Activated T-cell treated with anti-CD3 and anti-CD28 coated beads, Interleukin-2, amount 50 U/mL, for 24 hours (primary cell): Measurements from ENCODE around the gene NEK6.
"Not testable (repeated sequence)": the region's sequence is repeated elsewhere in the genome, so short reads cannot be mapped to it uniquely, and the experiment has no call there.

Experiments used
- DNase-seq: peaks from one replicate; pipeline ENCODE4 v3.0.0-alpha.2; 2020
- H3K27ac Mint-ChIP-seq: 2 replicates; pipeline ENCODE4 v1.8.0; 2020; ENCODE audit warnings: mild to moderate bottlenecking, mixed read lengths
- H3K27me3 Mint-ChIP-seq: 2 replicates; pipeline ENCODE4 v1.8.0; 2020; ENCODE audit warnings: mixed read lengths
- H3K36me3 Mint-ChIP-seq: 2 replicates; pipeline ENCODE4 v1.8.0; 2020; ENCODE audit warnings: low read depth, mixed read lengths
- H3K4me1 Mint-ChIP-seq: 2 replicates; pipeline ENCODE4 v1.8.0; 2020; ENCODE audit warnings: low read depth, mixed read lengths
- H3K4me3 Mint-ChIP-seq: 2 replicates; pipeline ENCODE4 v1.8.0; 2020; ENCODE audit warnings: mild to moderate bottlenecking, moderate library complexity, mixed read lengths
- H3K9me3 Mint-ChIP-seq: 2 replicates; pipeline ENCODE4 v1.8.0; 2020; ENCODE audit warnings: mixed read lengths

The NEK6 gene

DNA sequence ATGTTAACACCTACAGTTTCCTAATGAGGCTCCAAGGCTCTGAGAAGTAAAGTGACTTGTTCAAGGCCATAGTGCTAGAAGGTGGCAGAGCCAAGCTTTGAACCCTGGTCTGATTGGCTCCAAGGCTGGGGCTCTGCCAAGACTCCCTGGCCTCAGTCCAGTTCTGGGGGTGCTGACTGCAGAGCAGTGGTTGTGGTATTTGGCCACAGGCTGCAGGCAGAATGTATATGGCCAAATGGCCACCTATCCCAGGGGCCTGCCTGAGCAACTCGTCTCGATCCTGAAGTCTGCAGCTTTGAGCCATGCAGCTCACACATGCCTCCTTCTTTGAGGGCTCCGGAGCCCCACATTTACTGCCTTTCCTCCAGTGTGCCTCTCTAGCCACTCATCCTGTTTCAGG, 9.7 kb upstream of the NEK6 start:
- H3K9me3 Mint-ChIP-seq: no peaks in the 10 kb centered on the region
- peaks cover 18% of the 10 kb centered on the region for H3K4me1 Mint-ChIP-seq
- no peak for DNase-seq
- H3K36me3 Mint-ChIP-seq: no peaks in the 10 kb centered on the region
- H3K4me3 Mint-ChIP-seq: no peak overlapping the region
- no peak overlapping the region for H3K27ac Mint-ChIP-seq
- peaks cover 8% of the 10 kb centered on the region for H3K27me3 Mint-ChIP-seq

DNA sequence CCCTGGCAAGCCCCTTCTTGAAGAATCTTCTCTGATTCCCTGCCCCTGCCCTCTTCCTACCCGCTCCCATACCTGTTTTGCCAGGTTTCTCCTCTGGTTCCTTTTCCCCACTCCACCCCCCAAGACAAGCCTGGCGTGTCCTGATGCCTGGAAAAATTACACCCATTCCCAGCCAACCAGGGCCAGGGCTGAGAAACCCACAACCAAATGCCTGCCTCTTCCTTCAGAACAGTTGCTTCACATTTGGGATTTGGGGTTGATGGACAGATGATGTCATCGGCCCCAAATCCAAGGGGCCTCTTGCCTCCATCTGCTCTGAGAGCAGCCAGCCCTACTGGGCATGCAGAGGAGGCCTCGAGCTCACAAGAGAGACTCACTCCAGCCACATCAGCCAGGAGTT, 8.8 kb upstream of the NEK6 start:
- H3K4me1 Mint-ChIP-seq: peaks cover 23% of the 10 kb centered on the region
- H3K4me3 Mint-ChIP-seq: no peak overlapping the region
- DNase-seq: no peak
- no peaks in the 10 kb centered on the region for H3K9me3 Mint-ChIP-seq
- H3K36me3 Mint-ChIP-seq: no peaks in the 10 kb centered on the region
- H3K27ac Mint-ChIP-seq: no peak overlapping the region
- peaks cover 8% of the 10 kb centered on the region for H3K27me3 Mint-ChIP-seq

DNA sequence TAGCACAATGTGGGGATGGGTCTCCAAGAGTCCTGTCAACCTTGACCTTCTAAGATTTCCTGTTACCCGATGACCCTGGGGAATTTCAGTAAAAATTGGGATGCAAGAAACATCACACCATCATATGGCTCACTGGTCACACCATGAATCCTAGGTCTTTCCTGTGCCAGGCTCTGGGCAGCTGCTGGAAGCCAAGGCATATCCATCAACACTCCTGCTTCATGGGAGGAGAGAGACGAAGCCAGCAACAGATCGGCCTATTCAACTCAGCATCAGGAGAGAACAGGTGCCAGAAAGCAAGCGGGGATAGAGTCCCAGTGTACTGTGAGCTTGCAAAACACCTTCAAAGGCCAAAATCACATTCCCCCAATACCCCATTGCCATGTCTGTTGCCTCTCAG, 6.5 kb upstream of the NEK6 start:
- H3K4me1 Mint-ChIP-seq: peaks cover 41% of the 10 kb centered on the region
- H3K4me3 Mint-ChIP-seq: no peak overlapping the region
- no peaks in the 10 kb centered on the region for H3K9me3 Mint-ChIP-seq
- DNase-seq: no peak
- H3K36me3 Mint-ChIP-seq: no peaks in the 10 kb centered on the region
- H3K27ac Mint-ChIP-seq: no peak overlapping the region
- peaks cover 15% of the 10 kb centered on the region for H3K27me3 Mint-ChIP-seq

DNA sequence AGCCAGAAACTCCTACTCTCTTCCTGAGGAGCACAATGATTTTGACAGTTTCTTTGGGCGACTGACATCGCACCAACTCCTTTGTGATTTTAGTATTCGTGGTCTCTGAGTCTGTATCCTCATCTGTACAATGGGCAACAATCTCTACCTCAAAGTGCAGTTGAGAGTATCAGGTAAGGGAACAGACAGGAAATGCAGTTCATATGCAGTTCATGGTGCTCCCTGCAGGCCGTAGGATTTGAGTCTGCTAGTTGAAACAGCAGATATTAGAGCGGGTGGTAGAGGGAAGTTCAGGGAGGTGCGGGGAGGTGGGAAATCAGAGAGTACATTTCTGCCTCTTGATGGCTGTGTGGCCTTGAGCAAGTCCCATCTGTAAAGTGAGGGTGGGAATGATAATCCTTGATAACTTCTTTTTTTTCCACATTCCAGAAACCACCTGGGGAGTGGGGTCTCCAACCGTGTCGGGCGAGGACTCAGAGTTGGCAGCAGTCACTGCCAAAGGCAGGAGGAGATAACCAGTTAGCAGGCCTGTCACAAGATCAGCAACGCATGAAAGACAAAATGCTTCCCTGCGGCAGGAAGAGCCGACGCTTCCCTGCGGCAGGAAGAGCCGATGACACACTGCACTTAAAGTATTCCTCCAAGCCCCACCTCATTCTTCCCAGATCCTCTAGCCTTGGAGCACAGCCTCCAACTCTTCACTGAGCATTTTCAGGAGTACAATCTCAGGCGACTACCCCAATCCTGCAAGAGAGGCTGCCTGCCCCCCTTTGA, 6.0 kb upstream of the NEK6 start:
- no peaks in the 10 kb centered on the region for H3K9me3 Mint-ChIP-seq
- H3K27ac Mint-ChIP-seq: no peak overlapping the region
- H3K27me3 Mint-ChIP-seq: peaks cover 20% of the 10 kb centered on the region
- DNase-seq: no peak
- H3K36me3 Mint-ChIP-seq: no peaks in the 10 kb centered on the region
- peaks cover 43% of the 10 kb centered on the region for H3K4me1 Mint-ChIP-seq
- no peak overlapping the region for H3K4me3 Mint-ChIP-seq

DNA sequence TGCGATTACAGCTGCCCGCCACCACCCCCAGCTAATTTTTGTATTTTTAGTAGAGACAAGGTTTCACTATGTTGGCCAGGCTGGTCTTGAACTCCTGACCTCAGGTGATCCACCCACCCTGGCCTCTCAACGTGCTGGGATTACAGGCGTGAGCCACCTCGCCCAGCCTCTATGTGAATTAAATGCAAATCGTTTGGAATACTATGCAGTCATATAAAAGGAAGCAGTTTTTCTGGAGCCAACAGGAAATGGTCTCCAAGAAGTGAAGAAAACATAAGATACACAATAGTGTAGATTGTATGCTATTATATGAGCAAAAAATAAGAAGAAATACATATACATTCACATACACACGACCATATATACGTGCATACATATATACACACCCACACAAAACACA, 4.9 kb upstream of the NEK6 start:
- H3K9me3 Mint-ChIP-seq, H3K36me3 Mint-ChIP-seq, DNase-seq, H3K4me3 Mint-ChIP-seq, H3K27ac Mint-ChIP-seq: not testable (repeated sequence)
- Mint-ChIP-seq H3K27me3 (peaks cover 29% of the 10 kb centered on the region), H3K4me1 (peaks cover 48% of the 10 kb centered on the region)

DNA sequence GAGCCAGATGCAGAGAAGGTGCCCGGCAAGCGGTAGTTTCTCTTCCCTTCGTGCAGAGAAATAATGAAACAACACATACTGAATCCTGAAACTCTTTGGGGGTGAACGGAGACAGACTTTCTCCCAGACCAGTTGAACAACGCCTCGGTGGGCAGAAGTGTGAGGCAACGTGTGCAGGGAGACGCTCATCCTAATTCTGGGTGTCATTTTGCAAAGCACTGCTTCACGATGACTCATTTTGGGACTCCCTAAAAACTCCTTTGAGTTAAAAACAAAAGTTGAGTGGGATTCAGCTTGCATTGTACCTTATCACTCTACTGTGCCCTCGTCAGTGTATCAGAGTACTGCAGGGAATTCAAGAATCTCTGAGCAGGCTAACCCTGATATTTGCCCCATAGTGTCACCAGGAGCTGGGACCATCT, 3.5 kb upstream of the NEK6 start:
- peaks cover 53% of the 10 kb centered on the region for H3K4me1 Mint-ChIP-seq
- H3K36me3 Mint-ChIP-seq: peaks cover 4% of the 10 kb centered on the region
- DNase-seq: peak; percentile 57
- peaks cover 40% of the 10 kb centered on the region for H3K27me3 Mint-ChIP-seq
- no peaks in the 10 kb centered on the region for H3K9me3 Mint-ChIP-seq
- peak overlapping the region; percentile 78 for H3K27ac Mint-ChIP-seq
- H3K4me3 Mint-ChIP-seq: no peak overlapping the region

DNA sequence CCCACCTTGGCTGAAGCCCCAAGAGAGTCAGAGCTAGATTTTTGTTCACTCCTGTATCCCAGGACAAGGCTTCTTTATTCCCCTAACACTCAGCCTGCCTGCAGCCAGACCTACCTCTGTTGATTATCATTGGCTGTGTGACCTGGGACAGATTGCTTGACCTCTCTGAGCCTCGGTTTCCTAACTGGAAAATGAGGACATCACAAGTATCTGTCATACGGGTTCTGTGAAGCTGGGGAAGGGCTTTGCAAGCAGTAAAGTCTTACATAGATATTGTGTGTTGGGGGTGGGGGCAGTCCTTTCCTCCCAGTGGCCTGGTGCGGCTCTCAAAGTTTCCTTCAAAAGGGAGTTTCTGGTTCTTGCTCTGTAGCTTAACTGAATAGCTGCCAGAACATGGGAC, 2.5 kb upstream of the NEK6 start:
- Mint-ChIP-seq H3K27me3 (peaks cover 48% of the 10 kb centered on the region), H3K27ac (no peak overlapping the region), H3K9me3 (no peaks in the 10 kb centered on the region), H3K4me1 (peaks cover 62% of the 10 kb centered on the region), H3K4me3 (no peak overlapping the region), H3K36me3 (peaks cover 4% of the 10 kb centered on the region)
- DNase-seq: no peak

DNA sequence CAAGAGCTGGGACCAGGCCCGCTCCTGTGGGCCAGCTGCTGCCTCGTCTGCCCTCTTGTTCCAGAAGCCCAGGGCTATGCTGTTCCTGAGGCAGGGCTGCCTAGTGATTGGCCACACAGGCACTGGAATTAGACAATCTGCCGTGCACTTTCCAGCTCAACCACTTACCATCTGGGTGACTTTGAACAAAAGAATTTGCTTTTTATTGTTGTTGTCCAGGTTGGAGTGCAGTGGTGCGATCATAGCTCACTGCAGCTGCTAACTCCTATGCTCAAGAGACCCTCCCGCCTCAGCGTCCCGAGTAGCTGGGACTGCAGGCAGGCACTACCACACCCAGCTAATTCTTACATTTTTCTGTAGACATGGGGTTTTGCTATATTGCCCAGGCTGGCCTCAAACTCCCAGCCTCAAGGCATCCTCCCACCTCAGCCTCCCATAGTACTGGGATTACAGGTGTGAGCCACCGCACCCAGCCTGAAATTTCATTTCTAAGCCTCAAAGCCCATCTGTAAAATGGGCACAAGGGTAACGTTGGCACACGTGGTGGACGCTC, 1.2 kb upstream of the NEK6 start:
- Mint-ChIP-seq H3K27me3 (peaks cover 58% of the 10 kb centered on the region), H3K4me3 (peak overlapping the region; percentile 83), H3K4me1 (peaks cover 69% of the 10 kb centered on the region), H3K36me3 (peaks cover 4% of the 10 kb centered on the region), H3K9me3 (no peaks in the 10 kb centered on the region), H3K27ac (peak overlapping the region; percentile 90)
- DNase-seq: no peak

DNA sequence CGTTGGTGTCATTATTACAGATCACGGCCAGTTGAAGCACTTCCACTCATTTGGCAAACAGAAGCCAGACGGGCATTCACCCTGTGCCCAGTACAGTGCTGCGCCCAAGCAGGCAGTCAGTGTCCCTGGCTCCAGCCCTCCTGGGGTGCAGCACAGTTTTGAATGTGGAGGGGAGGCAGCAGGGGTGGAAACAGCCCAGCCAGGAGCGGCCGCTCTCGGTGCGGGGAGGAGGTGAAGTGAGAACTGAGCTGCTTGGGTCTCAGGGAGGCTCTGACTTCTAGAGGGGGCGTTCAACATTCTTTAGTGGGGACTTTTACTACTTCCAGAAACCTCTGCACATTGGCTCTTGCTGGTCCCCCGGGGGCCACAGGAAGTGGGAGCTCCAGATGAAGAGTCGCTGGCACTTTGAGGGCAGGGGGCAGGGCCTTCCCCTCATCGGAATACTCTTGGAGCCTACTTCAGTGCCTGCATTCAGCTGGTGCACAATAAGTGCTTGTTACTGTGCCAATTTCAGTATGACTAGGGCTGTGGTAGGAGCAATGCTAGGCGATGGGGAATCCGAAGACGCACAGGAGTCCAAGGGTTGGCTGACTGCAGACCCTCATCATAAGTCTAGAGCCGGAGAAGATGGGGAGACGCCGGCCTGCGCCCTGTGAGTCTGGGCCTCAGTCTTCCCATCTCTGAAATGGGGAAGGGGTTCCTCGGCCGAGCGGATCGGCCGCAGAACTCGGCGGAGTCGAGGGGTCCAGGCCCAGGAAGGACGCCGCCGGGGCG, 492 bp upstream of the NEK6 start:
- peaks cover 4% of the 10 kb centered on the region for H3K36me3 Mint-ChIP-seq
- H3K4me1 Mint-ChIP-seq: peaks cover 70% of the 10 kb centered on the region
- H3K27me3 Mint-ChIP-seq: peaks cover 58% of the 10 kb centered on the region
- H3K27ac Mint-ChIP-seq: peak overlapping the region; percentile 90
- H3K4me3 Mint-ChIP-seq: peak overlapping the region; percentile 83
- DNase-seq: peak; percentile 40
- H3K9me3 Mint-ChIP-seq: no peaks in the 10 kb centered on the region

DNA sequence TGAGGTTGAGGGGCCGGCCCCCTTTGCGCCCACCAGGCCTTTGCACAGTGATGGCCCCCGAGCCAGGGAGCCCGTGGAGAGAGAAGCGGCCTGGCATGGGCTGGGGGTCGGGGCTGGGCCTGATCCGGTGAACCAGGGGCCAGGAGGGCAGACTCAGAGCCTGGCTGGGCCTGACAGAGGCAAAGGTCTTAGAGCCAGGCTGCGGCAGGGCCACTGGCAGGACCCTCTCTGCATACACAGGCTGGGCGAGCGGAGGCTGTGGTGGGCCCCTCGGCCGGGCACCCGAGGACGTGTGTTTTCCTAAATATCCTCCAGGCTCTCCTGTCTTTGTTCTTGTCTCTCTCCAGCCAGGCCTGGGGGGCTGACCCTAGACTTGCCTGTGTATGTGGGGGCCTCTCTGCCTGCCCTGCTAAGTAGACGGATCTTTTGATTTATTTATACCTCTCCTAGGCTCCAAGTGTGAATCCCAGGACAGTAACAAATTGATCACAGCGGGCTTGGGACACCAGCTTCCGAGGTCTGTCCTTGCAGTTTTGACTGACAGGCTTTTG, 933 bp downstream of the NEK6 start:
- peak overlapping the region; percentile 91 for H3K27ac Mint-ChIP-seq
- H3K27me3 Mint-ChIP-seq: peaks cover 61% of the 10 kb centered on the region
- H3K36me3 Mint-ChIP-seq: peaks cover 4% of the 10 kb centered on the region
- H3K4me1 Mint-ChIP-seq: peaks cover 65% of the 10 kb centered on the region
- DNase-seq: no peak
- no peaks in the 10 kb centered on the region for H3K9me3 Mint-ChIP-seq
- H3K4me3 Mint-ChIP-seq: peak overlapping the region; percentile 88

DNA sequence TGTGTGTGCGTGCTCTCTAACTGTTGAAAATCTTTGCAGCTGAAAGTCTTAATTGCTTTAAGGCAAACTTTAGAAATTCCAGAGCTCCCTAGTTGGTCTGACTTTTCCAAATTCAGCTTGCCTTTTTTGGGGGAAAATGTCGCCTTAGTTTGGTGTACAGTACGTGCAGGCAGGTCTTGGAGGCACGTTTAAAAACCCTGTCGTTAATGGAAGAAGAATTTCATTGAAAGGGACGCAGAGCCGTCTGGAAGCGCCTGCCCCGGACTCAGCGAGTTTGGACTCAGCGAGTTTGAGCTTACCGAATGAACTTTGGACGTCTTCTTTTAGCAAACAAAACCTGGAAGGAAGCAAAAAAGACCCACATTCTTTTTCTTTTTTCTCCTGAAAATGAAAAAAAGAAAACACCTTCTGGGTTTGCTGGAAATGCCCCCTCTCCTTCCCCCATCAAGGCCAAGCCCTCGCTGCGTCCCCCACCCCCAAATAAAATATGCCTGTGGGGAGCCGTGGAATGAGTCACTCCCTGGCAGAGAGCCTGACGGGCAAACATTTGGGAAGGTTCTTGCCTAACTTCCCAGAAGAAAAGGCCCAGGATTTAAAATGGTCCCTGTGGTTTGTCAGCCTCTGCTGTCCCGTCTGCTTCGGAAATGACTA, 1.5 kb downstream of the NEK6 start:
- DNase-seq: no peak
- H3K27me3 Mint-ChIP-seq: peaks cover 61% of the 10 kb centered on the region
- H3K4me1 Mint-ChIP-seq: peaks cover 59% of the 10 kb centered on the region
- H3K9me3 Mint-ChIP-seq: no peaks in the 10 kb centered on the region
- H3K27ac Mint-ChIP-seq: peak overlapping the region; percentile 32
- peak overlapping the region; percentile 88 for H3K4me3 Mint-ChIP-seq
- peaks cover 4% of the 10 kb centered on the region for H3K36me3 Mint-ChIP-seq

DNA sequence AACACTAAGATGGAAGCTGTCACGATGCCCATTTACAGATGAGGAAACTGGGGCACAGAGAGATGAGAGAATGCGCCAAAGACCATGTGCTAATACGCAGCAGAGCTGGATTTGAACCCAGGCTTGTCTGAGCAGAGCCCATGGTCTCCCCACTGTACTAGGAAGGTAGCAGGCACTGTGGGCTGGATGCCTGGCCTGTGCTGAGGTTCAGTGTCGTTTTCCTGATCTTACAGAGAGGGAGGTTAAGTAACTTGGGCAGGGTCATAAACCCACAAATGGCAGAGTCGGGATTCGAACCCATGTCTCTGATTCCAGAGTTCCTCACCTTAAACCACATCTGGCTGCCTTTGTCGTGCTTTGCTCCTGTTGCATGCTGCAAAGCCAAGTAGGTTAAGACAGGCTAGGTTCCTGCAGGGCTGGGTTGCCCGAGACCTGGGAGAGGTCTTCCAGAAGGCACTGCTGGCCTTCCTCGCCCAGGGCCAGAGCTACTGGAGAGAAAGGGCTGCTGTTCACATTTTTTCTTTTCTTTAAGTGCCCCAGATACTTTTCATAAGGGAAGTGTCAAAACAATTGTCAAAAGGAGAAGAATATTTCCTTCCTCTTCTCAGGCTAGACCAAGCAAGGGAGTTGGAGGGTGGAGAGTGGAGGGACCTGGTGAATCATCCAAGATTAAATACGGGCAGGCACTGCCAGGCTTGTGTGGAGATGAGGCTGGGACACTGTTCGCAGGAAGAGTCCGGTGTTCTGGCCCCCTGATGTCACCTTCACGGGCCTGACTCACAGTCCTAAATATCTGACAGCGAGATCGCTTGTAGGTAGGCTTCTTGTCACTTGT, 3.2 kb downstream of the NEK6 start:
- Mint-ChIP-seq H3K36me3 (peaks cover 4% of the 10 kb centered on the region), H3K4me3 (peak overlapping the region; percentile 26), H3K9me3 (no peaks in the 10 kb centered on the region), H3K27me3 (peaks cover 60% of the 10 kb centered on the region), H3K4me1 (peaks cover 47% of the 10 kb centered on the region), H3K27ac (peak overlapping the region; percentile 1)
- DNase-seq: no peak

DNA sequence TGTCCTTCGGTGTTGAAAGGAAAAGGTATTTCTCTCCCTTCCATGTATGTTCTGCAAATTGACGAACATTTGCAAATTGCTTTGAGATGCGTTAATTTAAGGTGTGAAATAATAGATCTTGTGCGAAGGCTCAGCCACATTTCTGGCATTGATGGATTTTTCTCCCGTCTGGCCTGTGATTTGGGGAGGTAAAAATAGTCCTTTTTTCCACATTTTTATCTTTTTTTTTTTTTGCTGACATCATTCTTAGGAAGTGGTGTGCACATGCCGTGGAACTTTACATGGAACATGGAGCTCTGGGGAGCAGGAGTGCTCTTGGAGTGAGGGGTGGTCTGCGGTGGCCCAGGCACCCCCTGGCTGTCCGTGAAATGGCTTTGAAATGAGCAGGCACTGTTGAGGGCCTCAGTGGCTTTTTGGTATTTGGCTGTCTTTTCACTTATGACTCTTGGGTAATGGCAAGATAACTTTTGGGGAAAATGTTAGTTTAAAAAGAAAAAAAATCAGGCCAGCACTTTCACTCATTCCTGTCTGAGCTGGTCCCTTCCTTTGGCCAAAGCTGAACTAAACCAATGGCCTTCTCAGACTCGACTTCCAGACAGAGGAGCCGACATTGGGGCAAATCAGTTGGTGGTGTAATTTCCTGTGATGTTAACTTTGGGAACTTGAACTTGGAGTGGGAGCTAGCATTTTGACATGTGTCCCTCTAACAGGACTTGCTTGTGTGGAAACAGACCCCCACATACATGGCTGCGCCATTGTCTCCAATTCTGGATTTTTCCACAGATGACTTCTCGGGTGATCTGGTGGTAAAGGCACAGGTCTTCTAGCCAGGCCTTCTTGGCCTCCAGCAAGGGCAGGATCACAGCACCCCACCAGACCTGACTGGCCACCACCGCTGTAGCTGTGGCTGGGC, 4.2 kb downstream of the NEK6 start:
- Mint-ChIP-seq H3K36me3 (peaks cover 4% of the 10 kb centered on the region), H3K4me3 (no peak overlapping the region), H3K27ac (no peak overlapping the region), H3K27me3 (peaks cover 53% of the 10 kb centered on the region), H3K4me1 (peaks cover 43% of the 10 kb centered on the region), H3K9me3 (no peaks in the 10 kb centered on the region)
- DNase-seq: no peak
